NOMO-1 treated with dmso at 0.1 percent for 144 hours (cell line): ENCODE measurements around the gene PSMD2.
"Not testable (repeated sequence)": the region's sequence is repeated elsewhere in the genome, so short reads cannot be mapped to it uniquely, and the experiment has no call there.

Experiments
- DNase-seq: peaks from one replicate; lab custom pipeline; 2025; ENCODE audit not compliant: unreplicated experiment; lab: John Stamatoyannopoulos, UW

The PSMD2 gene

DNA sequence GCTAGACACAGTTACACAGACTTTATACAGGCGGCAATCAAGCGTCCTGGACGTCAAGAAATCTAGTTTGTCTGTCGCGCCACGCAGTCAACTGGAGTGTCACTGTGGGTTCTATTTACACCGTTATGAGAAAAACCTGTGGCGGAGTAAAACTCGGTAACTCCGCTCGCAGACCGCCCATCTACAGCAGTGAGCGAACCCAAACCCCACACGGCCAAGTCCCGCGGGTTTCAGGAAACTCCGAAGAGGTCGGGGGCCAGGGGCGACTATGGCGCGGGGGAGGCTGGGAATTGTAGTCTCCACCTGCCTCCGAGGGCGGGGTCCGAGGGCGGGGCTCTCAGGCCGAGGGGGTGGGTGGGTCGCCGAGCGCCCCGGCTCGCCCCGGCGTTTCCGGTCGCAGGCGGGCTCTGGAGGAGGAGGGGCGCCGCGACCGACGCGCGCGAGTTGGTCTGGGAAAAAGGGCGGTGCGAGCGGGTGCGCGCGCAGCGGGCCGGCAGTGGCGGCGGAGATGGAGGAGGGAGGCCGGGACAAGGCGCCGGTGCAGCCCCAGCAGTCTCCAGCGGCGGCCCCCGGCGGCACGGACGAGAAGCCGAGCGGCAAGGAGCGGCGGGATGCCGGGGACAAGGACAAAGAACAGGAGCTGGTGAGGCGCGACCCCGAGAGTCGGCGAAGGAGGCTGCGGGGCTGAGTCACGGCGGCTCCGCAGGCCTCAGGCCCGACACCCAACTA lies at the start of gene PSMD2:
Gene PSMD2 (plus strand): TSS at position 483 of the 729 bp plus-strand sequence. CDS start 26 bp downstream, at position 509.
- peak; percentile 98 for DNase-seq

DNA sequence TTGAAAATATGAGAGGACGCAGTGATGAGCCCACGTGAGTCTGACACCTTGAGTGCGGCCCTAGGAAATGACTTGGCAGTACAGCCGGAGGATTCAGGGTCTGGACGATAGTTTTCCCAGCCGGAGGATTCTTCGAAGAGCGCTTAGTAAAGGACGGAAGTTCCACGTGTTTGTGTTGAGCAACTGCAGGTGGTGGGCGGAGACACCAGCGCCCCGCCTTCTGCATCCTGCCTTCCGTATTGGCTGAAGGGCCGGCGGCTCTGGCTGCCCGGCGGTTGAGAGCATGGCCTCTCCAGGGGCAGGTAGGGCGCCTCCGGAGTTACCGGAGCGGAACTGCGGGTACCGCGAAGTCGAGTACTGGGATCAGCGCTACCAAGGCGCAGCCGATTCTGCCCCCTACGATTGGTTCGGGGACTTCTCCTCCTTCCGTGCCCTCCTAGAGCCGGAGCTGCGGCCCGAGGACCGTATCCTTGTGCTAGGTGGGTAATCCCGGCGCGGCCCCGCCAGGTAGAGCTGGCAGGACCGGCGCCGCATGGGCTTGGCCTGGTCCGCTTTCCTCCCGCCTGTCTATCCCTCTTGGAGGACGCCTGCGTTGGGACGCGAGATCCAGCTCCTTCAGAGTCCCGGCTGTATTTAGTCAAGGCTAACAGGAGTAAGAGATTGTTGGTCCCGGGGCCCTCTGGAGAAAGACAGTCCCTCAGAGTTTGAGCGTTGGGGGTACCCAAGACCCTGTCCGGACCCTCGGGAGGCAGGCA lies 49.5 kb upstream of the PSMD2 start, which contains the start of gene EEF1AKMT4:
Gene EEF1AKMT4 (plus strand): TSS at position 261 of the 755 bp plus-strand sequence. CDS start 23 bp downstream, at position 284.
- peak; percentile 99 for DNase-seq

DNA sequence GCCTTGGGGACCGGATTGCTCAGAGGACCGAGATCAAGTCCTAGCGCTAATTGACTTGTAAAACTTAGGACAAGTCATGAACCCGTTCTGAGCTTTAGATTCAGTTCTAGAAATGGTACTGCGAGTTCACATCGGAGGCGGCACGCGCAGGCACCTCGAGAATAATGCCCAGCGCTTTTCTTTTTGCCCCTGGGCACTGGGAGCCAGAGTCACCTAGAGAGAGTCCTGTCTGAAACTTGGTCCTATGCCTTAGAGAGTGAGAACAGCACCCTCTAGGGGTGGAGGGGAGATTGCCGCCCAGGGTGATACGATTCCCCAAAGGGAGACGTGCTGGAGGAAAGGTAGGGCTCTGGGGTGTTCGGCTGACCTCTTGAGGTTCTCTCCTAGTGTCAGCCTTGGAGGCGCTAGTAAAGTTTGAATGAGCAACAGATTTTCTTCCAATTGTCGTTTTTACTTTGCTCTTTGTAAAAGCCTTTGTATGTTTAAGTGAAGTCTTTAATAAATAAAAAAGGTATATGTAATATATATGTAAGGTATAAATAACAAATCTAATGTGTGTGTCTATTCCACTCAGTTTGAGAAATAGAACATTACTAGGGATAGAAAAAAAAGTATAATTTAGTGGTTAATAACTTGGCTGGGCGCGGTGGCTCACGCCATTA lies 48.7 kb upstream of the PSMD2 start:
- peak; percentile 94 for DNase-seq

DNA sequence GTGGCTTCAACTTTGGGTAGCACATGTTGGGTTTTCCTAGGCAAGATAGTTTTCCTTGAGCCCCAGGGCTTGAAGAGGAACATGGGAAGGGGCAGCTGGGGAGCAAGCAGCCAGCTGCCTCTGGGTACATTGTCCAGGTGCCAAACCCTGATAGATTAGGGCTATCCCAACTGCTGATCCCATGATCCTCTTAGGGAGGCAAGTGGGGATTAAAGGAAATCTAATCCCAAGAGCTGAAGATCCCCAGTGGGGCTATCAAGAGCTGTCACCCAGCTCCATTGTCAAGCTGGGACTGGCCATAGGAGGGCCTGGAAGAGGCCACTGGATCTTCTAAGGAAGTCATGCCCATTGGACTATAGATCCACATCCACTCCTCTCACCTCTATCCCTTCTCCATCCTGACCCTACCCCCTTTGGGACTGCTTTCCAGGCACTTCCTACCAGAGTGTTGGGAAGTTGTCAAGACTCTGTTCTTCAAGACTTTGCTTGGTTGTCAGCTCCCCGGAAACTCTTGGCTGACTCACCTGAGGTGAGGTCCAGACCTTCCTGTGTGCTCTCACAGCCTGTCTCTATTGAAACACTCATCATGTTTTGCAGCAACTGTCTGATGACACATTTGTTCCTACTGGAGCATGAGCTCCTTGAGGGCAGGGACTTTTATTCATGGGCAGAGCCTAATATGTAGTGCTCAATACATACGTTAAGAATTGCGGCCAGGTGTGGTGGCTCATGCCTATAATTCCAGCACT lies 43.6 kb upstream of the PSMD2 start:
- DNase-seq: no peak

DNA sequence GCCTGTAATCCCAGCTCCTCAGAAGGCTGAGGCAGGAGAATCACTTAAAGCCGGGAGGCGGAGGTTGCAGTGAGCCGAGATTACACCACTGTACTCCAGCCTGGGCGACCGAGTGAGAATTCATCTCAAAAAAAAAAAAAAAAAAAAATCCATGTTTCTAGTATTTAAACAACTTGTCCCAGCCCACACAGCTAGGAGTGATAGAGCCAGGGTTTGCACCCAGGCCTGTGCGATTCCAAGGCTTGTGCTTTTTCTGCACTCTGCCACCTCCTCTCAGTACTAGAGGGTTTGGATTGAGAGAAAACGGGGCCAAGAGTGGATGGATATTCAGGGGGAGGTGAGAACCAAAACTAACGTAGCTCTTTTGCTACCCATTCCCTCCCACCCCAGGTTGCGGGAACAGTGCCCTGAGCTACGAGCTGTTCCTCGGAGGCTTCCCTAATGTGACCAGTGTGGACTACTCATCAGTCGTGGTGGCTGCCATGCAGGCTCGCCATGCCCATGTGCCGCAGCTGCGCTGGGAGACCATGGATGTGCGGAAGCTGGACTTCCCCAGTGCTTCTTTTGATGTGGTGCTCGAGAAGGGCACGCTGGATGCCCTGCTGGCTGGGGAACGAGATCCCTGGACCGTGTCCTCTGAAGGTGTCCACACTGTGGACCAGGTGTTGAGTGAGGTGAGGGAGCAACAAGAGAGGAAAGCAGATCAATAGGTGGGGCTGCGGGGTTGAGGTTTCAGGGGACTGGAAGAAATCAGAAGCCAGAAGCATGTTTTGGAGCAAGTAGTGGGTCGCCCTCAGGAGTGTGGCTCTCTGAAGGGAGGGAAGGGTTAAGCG lies 41.7 kb upstream of the PSMD2 start:
- no peak for DNase-seq

DNA sequence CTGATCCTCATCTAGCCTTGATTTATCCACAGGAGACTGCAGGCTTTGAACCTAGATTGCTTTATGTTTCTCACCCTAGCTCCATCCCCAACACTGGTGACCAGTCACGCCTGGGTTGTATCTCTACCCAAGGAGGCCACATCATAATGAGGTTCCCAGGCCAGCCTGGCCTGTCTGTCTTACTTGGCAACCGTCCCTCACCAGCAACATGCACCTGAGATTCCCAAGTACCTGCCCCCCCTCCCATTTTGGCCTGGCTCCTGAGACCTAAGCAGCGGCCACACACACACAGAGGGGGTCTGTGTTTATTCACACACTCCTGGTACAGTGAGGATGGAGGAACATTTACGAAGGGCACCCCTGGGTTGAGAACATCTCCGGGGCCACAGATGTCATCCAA lies 40.1 kb upstream of the PSMD2 start:
- no peak for DNase-seq

DNA sequence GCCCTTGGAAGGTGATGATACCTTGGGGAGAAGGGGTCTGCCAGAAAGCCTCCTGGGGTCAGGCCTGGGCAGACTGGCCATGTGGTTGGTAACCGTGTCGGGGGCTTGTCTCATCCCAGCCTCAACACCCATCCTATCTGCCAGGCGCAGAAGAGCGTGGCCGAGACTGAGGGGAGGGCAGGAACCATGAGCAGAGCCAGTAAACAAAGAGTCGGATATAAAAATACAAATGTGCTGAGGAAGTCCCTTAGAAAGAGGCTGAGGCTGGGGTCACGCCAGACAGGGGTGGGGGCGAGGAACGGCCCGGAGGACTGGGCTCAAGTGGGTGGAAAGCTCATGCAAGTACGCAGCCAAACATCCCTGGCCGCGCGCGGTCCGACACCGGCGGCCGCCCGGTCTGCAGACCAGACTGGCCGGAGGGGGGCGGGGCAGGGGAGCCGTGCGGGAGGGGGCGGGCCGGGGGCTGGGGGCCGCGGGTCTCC lies 39.6 kb upstream of the PSMD2 start:
- DNase-seq: no peak

DNA sequence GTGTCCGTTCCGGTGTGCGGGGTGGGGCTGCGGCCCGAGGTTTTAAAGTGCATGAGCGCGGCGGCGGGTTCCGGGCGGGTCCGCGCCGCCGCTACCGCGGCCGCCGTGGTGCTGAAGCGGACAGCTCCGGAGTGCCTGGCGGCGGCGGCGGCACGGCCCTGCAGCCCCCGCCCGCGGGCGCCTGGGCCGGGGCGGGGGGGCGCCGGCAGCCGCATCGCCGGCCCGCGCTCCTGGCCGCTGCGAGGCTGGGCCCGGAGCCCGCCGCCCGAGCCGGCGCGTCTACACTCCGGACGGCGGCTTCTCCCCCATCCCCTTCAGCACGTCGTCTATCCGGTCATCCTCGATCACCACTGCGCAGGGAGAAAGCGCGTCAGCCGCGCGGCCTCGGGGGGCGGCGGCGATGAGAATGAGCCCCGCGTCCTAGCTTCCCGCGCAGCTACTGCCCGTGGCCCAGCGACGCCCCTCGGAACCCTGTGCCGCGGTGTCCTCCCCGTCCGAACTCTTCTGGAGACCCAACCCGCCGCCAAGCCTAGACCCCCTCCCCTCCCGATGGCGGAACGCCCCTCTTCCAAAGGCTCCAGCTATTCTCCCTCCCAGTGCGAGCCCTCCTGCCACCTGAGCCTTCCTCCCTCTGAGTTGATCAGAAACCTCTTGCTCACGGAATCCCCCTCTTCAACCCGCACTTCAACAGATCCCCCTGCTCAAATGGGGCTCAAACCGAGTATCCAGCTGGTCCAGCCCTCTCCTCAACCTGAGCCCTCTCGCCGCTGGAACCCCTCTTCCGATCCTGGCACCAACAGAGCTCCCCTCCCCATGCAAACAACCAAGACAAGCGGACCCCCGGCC lies 38.9 kb upstream of the PSMD2 start:
- no peak for DNase-seq

DNA sequence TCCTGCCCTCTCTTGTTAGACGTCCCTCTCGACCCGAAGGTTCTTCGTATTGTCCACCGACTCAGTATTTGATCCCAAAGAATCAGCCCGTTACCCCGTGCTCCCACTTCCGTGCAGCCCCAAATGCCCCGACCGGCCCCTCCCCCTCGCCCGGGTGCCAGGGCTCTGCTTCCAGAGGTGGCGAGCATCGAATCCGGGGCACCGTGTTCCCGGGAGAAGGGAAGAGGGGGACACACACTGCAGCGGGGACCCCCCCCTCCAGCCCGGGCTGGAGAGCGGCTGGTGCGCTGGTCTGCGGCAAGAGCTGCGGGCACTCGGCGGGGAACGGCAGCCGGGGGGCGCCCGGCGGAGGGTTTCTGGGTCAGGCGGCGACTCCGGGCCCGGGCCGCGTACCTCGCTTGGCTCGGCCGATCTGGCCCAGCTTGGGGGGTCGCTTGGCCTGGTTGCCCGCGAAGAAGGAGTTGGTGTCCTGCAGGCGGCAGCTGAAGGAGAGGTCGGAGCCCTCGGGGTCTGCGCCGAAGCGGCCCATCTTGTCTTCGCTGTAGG lies 38.2 kb upstream of the PSMD2 start:
- no peak for DNase-seq

DNA sequence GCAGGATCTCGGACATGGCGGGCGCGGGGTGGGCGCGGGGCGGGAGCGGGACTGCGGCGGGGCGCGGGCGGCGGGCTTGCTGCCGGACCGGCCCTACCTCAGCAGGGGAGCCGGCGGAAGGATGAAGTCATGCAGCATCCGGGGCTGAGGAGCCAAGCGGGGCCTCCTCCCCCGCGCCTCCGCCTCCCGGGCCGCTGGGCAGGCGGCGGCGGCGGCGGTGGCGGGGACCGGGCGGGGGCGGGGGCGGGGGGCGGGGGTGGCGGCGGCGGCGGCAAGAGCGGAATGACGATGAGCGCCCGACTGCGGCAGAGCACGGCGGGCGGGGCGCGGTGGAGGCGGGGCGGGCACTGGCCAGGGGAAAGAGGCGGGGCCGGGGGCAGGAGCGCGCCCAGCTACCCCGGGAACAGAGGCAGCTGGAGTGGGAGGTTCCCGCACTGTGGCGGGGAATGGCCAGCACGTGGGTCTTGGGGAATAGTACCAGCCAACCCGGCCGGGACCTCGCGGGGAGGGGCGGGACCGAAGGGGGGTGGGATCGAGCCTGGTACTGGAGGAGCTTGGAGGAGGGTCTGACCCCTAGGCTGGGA lies 37.7 kb upstream of the PSMD2 start, which contains the start of gene CAMK2N2:
Gene CAMK2N2 (minus strand): TSS at position 284 of the 584 bp plus-strand sequence. CDS start 268 bp downstream, at position 16.
- no peak for DNase-seq

DNA sequence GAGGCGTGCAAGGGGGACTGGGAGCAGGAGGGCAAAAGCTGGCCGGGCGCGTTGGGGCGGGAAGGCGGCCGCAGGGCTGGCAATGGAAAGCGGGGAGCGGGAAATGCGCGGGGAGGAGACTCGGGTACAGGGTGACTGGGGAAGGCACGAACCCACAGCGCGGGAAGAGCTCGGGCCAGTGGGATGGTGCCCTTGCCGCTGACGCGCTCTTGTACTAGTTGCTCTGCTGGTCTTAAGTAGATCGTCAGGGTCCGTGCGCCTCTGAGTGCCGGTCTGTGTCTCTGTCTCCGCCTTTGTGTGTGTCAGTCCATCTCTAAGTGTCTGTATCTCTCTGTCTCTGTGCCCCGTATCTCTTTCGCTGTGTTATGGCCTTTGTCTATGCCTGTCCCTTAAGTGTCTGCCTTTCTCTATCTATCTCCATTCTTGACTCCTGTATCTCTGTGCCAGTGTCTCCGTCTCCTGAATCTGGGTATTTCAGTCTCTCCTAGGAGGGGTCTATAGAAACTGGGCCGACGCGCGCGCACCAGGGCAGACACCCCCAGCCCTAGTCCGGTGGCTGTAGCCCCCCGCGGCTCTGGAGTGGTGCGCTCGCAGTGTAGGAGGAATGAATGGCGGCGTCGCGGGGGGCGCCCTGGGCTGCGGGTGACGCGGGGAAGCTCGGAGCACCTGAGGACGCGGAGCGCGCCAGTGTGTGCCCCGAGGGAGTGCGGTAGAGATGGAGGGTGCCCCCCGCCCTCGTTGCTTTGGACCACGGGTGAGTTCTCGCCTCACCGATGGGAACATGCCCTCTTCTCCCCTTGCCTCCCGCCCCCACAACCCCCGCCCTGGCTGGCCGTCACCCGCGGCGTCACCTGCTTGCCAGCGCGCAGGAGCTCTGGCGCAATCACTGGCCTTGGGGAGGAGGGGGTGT lies 36.9 kb upstream of the PSMD2 start:
- DNase-seq: no peak

DNA sequence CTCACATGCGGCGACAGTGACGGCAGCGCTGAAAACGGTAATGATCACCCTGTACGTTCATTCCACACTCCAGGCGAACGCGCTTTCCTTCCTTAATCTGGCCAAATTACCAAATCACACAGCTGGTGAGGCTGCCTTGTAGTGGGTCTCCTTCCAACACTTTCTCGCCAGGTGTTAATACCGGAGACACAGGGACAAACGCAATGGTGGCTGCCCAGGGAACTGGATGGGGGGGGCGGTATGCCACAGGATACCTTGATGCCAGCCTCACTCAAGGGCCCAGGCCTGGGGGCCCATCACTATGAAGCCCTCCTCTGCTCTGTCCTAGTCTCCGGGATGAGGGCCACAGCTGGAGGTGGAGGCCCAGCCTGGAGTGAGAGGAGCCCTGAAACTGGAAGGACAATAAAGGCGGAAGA lies 36.3 kb upstream of the PSMD2 start:
- DNase-seq: no peak

DNA sequence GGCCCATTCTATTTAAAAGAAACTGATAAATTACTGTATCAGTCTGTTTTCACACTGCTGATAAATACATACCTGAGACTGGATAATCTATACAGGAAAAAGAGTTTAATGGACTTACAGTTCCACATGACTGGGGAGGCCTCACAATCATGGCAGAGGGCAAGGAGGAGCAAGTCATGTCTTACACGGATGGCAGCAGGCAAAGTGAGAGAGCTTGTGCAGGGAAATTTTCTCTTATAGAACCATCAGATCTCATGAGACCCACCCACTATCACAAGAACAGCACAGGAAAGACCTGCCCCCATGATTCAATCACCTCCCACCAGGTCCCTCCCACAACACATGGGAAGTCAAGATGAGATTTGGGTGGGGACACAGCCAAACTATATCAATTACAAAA lies 31.8 kb upstream of the PSMD2 start:
- DNase-seq: not testable (repeated sequence)

DNA sequence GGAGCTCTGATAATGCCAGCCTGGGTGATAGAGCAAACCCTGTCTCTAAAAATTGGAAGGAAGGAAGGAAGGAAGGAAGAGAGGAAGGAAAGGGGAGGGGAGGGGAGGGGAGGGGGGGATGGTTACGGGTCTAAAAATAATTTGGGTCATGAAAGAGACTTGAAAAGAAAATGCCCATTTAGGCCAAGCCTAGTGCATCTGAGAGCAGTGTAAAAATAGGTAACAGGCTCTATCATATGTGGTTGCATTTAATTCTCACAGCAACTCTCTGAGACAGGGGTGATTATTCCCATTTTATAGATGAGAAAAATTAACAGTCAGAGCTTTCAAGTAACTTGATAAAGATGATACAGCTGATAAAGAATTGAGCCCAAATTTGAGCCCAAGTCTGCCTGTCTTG lies 26.8 kb upstream of the PSMD2 start:
- DNase-seq: no peak

DNA sequence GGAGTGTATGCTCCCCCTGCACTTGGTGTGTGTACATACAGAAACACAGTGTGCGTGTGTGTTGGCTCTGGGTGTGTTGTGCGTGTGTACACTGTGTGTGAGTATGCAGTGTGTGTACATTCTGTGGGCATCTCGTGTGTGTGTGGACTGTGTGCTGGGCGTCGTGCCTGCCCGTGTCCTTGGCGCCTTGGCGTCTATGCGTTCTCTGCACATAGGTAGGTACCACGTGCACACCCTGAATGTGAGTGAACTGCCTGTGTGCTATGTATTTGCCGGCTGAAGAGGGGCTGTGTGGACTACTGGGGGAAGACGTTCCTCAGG lies 23.7 kb upstream of the PSMD2 start:
- no peak for DNase-seq

DNA sequence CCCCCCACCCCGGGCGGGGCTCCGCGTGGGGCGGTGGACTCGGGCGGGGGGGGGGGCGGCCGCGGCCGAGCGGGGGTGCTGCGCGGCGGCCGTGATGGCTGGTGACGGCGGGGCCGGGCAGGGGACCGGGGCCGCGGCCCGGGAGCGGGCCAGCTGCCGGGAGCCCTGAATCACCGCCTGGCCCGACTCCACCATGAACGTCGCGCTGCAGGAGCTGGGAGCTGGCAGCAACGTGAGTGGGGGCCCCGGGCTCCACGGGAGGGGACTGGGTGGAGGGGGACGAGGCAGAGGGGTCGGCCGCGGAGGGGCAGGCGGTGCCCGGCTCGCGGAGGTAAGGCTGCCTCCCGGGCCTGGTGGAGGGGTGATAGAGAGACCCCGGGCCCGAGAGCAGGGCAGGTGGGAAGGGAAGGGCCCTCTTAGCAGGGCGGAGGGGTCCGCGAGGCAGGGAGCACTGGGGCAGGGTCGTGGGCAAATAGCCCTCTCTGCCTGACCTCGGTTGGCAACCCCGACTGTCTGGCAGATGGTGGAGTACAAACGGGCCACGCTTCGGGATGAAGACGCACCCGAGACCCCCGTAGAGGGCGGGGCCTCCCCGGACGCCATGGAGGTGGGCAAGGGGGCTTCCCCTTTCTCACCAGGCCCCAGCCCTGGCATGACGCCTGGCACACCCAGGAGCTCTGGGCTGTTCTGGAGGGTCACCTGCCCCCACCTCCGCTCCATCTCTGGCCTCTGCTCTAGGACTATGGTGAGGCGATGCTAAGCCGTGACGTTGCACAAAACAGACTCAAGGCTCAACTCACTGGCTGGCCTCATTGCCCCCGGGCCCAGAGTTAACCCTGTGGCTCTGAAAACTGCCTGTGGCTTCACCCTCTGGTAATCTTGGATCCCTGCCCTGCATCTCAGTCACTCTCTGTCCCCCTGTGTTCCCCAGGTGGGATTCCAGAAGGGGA lies 22.8 kb upstream of the PSMD2 start, which contains the start of gene ECE2:
Gene ECE2 (plus strand): TSS at position 62 of the 950 bp plus-strand sequence. CDS start 132 bp downstream, at position 194.
- DNase-seq: no peak
